Measurements from ENCODE around the gene UBE2U.
A peak's percentile ranks its signal among the peaks of the same experiment; 100 is the strongest.

Gene UBE2U

GRCh38 chr1:64315402-64315801 is 112.0 kb downstream of the UBE2U start:
- Histone ChIP-seq H3K4me3 (ENCODE audit: low read depth, low read length) (no peak overlapping the region), H3K9me3 (ENCODE audit: control insufficient read depth, insufficient read depth, low read depth, low read length) (no peaks in the 10 kb centered on the region), H3K27ac (ENCODE audit: extremely low read depth, low read depth, low read length) (no peak overlapping the region), H3K4me1 (ENCODE audit: control insufficient read depth, insufficient read depth, low read length) (0 out of 2 replicates have a peak, but pooled peaks cover 2% of the 10 kb centered on the region), H3K36me3 (ENCODE audit: control insufficient read depth in 2 of 2, insufficient read depth in 1 of 2, low read length in 2 of 2) (no peaks in the 10 kb centered on the region)
- CTCF ChIA-PET = no interaction called here
- POLR2A ChIA-PET = no interaction called here
- TF ChIP-seq ZNF513 (tag by site-specific recombination; IDR thresholded peaks at IDR 0.05) = no peak
- TF ChIP-seq ZNF830 (tag by site-specific recombination; IDR thresholded peaks at IDR 0.05; ENCODE audit: low read depth) = no peak
- TF ChIP-seq PRDM4 (tag by site-specific recombination; IDR thresholded peaks at IDR 0.05) = no peak
- TF ChIP-seq ZBTB8A (tag by site-specific recombination; IDR thresholded peaks at IDR 0.05) = no peak
- TF ChIP-seq ZNF350 (tag by site-specific recombination; IDR thresholded peaks at IDR 0.05) = no peak
- no peak for TF ChIP-seq ATF2 (tag by site-specific recombination; IDR thresholded peaks at IDR 0.05; ENCODE audit: low read depth)
- TF ChIP-seq ZNF140 (tag by site-specific recombination; IDR thresholded peaks at IDR 0.05) = no peak
- TF ChIP-seq ZBTB17 (tag by site-specific recombination; IDR thresholded peaks at IDR 0.05) = peak; percentile 49; the same call in 1 of the 2 replicates
- TF ChIP-seq ELK4 (IDR thresholded peaks at IDR 0.05; ENCODE audit: borderline replicate concordance, low read depth, low read length) = no peak
- peak; percentile 84 for TF ChIP-seq ZNF362 (tag by site-specific recombination; IDR thresholded peaks at IDR 0.05)
- peak; percentile 34; the same call in 1 of the 2 replicates for TF ChIP-seq ZFHX2 (tag by site-specific recombination; conservative IDR thresholded peaks at IDR 0.05)
- peak; percentile 53; the same call in 1 of the 2 replicates for TF ChIP-seq PRDM10 (tag by site-specific recombination; IDR thresholded peaks at IDR 0.05)
- TF ChIP-seq WT1 (tag by site-specific recombination; IDR thresholded peaks at IDR 0.05) = no peak
